AG09309 (cell line): ENCODE measurements around the gene UGT2A2.

Experiments used
- DNase-seq: peaks from one replicate; pipeline ENCODE4 v3.0.0-alpha.2; 2010; ENCODE audit warnings: low read depth
- H3K4me3 ChIP-seq: 2 replicates; pipeline ENCODE4 v1.5.1; 2011; ENCODE audit warnings: mild to moderate bottlenecking, low read depth, low read length, moderate library complexity; ENCODE audit not compliant: control insufficient read depth
- CTCF ChIP-seq: IDR thresholded peaks from 2 replicates; pipeline ENCODE4 v1.5.1; 2011; ENCODE audit warnings: mild to moderate bottlenecking, low read depth, low read length, inconsistent platforms; ENCODE audit not compliant: insufficient read depth, control insufficient read depth; ENCODE audit errors: missing control alignments

UGT2A2 gene

GRCh38 chr4:69650872-69651271 is 11.4 kb upstream of the UGT2A2 start:
- no peak for TF ChIP-seq CTCF
- no peak overlapping the region for H3K4me3 ChIP-seq
- no peak for DNase-seq

- no peak overlapping the region for H3K4me3 ChIP-seq
- no peak for TF ChIP-seq CTCF
- no peak for DNase-seq
These were observed 10.2 kb upstream of the UGT2A2 start for GRCh38 chr4:69649629-69650028.

- no peak for DNase-seq
- no peak for TF ChIP-seq CTCF
- no peak overlapping the region for H3K4me3 ChIP-seq
These were observed 9.8 kb upstream of the UGT2A2 start for GRCh38 chr4:69649207-69649606.

- H3K4me3 ChIP-seq, result no peak overlapping the region
- TF ChIP-seq CTCF, result no peak
- no peak for DNase-seq
These were observed 3.5 kb upstream of the UGT2A2 start for GRCh38 chr4:69642961-69643360.

- H3K4me3 ChIP-seq, result no peak overlapping the region
- no peak for TF ChIP-seq CTCF
- no peak for DNase-seq
These were observed 847 bp upstream of the UGT2A2 start for GRCh38 chr4:69640289-69640688.

GRCh38 chr4:69617083-69617694 is 22.3 kb downstream of the UGT2A2 start:
- no peak for TF ChIP-seq CTCF
- no peak overlapping the region for H3K4me3 ChIP-seq
- DNase-seq, result no peak

- TF ChIP-seq CTCF, result no peak
- DNase-seq, result no peak
- no peak overlapping the region for H3K4me3 ChIP-seq
These were observed 29.0 kb downstream of the UGT2A2 start for GRCh38 chr4:69610484-69610883.
